Tongue (tissue), 3 donors: ENCODE results near the gene SMYD1. TPM values are rescaled to one million over a fixed set of nuclear protein-coding genes. Genes with fewer than 3 reads are reported as not detected.

Source experiments
- DNase-seq: peaks from one replicate; pipeline ENCODE4 v3.0.0-alpha.2; 2015
- small RNA-seq: library from RNA; depleted of rRNA; stranded (forward); fragments of <200 nt; gene quantifications from one replicate; pipeline ENCODE3, GENCODE V24; 2014; ENCODE audit warnings: low replicate concordance
- total RNA-seq: library from RNA; depleted of rRNA; stranded (reverse); fragments of >200 nt; gene quantifications from one replicate; pipeline ENCODE4 v1.2.3, GENCODE V29; 2014

SMYD1 gene
- total RNA-seq, 1 donor from 2014 or later: 308 TPM

DNA sequence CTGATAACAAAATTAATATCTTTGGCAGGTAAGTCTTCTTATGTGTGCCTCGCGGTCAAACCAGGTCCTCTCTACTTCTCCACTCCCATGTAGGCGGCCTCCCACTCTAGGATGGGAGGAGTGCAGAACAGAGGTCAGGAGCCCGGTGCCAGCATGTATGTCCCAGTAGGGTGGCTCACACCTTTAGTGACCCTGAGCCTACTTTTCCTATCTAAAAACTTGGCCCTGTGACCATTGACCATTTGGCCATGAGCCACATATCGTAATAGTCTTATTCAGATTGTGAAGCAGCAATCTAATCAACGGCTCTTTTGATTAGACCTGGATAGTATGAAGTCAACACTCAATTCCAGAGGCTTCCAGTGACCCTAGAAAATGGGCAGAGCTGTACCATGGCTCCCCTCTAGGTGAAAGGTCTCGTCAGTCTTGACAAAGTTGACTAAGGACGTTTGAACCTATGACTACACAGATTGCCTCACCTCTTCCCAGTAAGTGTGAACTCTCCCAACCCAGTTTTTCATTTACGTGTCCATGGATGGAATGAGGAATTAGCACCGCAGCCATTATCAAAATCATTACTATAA is 77.4 kb downstream of the SMYD1 start:
- DNase-seq: no peak

DNA sequence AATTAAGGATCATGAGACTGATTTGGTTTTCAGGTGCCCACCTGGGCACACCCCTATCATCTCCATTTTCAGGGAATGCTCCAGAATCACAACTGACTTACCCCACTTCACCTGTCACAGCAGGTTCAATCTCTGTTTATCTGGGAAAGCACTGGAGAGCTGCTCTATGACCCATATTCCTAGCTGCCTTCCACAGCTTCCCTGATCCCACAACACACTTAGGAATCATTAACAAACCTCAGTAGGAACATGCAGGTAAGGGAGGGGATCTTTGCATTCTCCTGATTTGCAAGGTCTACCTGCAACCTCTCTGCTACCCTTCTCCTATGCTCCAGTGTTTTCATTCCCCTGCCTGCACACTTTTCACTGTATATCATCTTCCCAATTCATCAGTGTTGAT is 79.0 kb downstream of the SMYD1 start:
- no peak for DNase-seq

DNA sequence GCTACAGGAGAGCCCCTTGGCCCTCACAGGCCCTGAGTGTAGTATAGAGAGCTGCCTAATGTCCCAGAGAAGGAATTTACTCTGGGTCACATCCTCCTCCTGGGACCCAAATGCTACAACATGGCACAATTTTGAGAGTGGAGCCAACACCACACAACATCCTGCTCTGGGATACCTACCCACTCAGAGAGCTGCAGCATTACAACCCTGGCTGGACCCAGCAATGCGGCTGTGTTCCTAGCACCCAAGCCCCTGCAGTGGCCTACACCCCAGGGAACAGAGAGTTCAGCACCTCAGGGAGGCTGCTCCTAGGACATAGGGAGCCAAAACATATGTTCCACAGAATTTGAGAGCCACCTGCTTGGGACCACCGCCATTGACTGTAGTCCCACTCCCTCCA is 79.5 kb downstream of the SMYD1 start:
- no peak for DNase-seq

DNA sequence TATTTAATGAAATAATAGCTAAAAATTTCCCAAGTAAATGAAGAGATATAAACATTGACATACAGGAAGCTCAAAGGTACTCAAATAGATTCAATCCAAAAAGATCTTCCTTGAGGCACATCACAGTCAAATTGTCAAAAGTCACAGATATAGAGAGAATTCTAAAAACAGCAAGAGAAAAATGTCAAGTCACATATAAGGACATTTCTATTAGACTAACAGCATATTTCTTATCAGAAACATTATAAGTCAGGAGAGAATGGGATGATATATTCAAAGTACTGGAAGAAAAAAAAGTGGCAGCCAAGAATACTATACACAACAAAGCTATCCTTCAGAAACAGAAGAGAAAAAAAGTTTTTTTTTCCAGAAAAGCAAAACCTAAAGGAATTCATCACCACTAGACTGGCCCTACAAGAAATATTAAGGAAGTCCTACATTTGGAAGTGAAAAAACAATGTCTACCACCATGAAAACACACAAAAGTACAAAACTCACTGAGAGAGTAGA is 81.4 kb downstream of the SMYD1 start:
- no peak for DNase-seq

DNA sequence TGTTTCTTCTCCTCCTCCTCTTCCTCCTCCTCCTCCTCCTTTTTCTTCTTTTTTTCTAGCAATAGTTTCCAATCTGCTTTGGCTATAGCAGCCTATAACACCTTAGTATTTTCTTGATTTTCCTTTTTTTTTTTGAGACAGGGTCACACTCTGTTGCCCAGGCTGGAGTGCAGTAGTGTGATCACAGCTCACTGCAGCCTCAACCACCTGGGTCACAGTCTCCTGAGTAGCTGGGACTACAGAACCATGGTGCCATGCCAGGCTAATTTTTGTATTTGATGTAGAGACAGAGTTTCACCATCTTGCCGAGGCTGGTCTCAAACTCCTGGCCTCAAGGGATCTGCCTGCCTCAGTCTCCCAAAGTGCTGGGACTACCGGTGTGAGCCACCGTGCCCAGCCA is 91.9 kb downstream of the SMYD1 start:
- DNase-seq: no peak

DNA sequence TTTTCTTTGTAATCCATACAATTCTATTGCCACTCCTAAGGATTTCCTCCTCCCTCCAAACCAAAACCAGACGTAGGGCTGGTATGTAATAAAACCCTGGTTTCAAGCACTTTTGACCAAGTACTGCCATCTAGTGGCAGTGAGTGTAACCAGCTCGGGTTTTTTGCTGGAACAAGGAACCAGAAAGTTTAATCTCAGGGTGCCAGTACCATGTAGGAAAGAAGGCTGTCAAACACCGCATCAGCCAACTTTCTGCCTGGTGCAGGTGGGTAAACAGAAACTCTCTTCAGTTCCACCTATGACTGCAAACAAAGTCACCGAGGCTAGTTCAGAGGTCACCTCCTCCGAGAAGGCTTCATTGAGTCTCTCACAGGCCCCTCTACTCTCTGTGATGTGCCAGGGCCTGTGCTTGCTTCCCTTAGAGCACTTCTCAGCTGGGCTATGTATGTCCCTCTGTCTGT is 92.4 kb downstream of the SMYD1 start:
- DNase-seq: peak; percentile 89

DNA sequence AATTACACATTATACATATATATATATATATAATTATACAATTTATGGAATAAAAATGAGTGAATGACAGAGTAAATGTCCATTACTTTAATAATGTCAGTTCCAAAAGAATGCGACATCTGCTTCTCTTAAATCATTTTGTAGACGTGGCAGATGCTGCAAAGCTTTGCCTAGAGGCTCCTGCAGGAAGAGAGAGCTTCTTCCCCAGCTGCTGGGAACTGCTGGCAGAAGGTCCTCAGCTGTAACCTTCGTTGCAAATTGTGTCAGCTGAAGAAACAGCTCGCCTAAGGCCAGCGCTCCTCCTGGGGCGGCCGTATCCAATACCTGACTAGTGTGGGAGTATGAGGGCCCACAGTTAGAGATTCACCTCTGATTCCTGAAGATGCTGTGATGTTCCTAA is 92.9 kb downstream of the SMYD1 start:
- no peak for DNase-seq

DNA sequence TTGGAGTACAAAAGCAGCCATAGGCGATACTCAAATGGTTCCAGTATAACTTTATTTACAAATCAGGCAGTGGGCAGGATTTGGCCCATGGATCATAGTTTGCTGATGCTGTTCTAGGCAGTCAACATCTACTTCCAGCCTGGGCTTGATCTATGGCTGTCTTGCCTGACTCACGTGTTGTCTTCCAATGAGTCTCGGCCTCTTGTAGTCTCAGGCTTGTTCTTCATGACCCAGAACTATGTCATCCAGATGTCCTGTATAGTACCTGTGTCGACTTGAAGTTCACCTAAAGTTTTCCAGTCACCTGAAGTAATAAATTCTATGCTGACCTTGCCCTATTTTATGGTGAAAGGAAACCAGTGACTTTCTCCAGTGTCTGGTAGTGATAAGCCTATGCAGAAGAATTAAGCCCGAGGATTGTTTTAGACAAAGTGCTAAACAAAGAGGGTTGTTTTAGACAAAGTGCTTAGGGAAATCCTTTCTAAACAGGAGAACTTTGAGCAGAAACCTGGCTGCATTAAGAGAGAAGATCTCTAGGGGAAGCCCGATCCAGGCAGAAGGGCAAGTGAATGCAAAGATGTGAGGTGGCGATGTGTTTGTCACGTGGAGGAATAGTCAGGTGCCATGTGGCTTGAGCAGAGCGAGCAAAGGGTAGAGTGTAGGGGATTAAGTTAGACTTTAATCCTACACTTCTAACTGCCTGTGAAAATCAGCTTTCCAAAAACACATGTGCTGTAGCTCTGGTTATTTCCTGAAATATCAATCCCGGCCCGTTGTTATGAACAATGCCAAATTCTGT is 94.0 kb downstream of the SMYD1 start:
- no peak for DNase-seq

Small RNA genes lying within 50 kb of the gene (small RNA-seq; reads per million reads assigned to genes)
- not detected for gene MIR4780

Other genes starting within 250 kb of the SMYD1 start
- 3.7 TPM for gene RGPD2, start 242.0 kb upstream of the SMYD1 start, total RNA-seq
- not detected for gene RNU2-63P, start 51.3 kb upstream of the SMYD1 start, total RNA-seq
- 25.3 TPM for gene KRCC1, start 12.0 kb upstream of the SMYD1 start, total RNA-seq
- not detected for gene FABP1, start 60.2 kb downstream of the SMYD1 start, total RNA-seq
- gene THNSL2, start 102.5 kb downstream of the SMYD1 start, total RNA-seq: 24.0 TPM